ENCODE measurements around the gene PSMD9. TPM values are rescaled to one million over a fixed set of nuclear protein-coding genes. Genes with fewer than 3 reads are reported as not detected.

PSMD9 gene
- total and polyA plus RNA-seq, 4 donors, result 39.6 to 134 (median 62.6) TPM

DNA sequence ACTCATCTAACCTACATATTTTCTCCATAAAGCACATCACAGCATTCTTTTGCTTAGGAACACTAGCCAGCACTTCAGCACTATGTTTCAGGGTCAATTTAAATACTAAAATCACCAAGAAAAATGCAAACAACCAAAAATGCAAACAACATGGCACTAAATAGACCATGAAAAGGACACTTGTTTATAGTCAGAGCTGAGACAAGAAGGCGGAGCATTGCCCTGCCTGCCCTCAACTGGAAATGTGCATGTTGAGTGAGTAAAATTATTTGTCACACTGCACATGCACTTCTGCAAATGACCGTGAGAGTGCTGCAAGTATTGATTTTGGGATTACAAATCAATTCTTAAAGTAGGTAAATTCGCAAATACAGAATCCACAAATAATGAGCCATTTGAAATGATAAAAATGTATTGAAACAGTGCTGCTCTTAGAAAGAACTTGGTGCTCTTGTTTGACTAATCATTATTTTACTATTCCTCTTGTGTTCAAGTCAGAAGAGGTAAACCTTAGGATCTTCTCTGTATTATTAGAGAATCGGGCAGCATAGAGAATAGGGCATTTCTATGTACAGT is 64.6 kb downstream of the PSMD9 start:
- ATAC-seq (ENCODE audit: insufficient read depth, low FRiP score), result no peak
- H3K9me3 ChIP-seq (ENCODE audit: control insufficient read depth in 4 of 4, insufficient read depth in 3 of 4, low read length in 3 of 4), result no peaks in the 10 kb centered on the region
- TF ChIP-seq, protein P1, sequence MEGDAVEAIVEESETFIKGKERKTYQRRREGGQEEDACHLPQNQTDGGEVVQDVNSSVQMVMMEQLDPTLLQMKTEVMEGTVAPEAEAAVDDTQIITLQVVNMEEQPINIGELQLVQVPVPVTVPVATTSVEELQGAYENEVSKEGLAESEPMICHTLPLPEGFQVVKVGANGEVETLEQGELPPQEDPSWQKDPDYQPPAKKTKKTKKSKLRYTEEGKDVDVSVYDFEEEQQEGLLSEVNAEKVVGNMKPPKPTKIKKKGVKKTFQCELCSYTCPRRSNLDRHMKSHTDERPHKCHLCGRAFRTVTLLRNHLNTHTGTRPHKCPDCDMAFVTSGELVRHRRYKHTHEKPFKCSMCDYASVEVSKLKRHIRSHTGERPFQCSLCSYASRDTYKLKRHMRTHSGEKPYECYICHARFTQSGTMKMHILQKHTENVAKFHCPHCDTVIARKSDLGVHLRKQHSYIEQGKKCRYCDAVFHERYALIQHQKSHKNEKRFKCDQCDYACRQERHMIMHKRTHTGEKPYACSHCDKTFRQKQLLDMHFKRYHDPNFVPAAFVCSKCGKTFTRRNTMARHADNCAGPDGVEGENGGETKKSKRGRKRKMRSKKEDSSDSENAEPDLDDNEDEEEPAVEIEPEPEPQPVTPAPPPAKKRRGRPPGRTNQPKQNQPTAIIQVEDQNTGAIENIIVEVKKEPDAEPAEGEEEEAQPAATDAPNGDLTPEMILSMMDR (IDR thresholded peaks at IDR 0.05; ENCODE audit: control extremely low read depth, extremely low read depth), result no peak
- no peaks in the 10 kb centered on the region for H3K27me3 ChIP-seq (ENCODE audit: control insufficient read depth in 3 of 3, insufficient read depth in 3 of 3, low read length in 2 of 3)
- H3K4me3 ChIP-seq, result no peak overlapping the region
- H3K36me3 ChIP-seq (ENCODE audit: control insufficient read depth in 4 of 4, insufficient read depth in 4 of 4, low read length in 4 of 4), result no peaks in the 10 kb centered on the region
- 92 to 93% methylated on average over 4 of the region's 4 CpGs for WGBS, 2 donors
- H3K4me1 ChIP-seq (ENCODE audit: control insufficient read depth in 5 of 5, insufficient read depth in 5 of 5, low read length in 5 of 5), result no peaks in the 10 kb centered on the region
- no peak overlapping the region for H3K27ac ChIP-seq (ENCODE audit: low read depth in 1 of 2, low read length in 1 of 2)
- no peak overlapping the region for H3K9ac ChIP-seq (ENCODE audit: insufficient read depth in 1 of 2, low read length in 2 of 2)
- no peak for DNase-seq

GRCh38 chr12:121953695-121954094 is 65.1 kb downstream of the PSMD9 start:
- H3K27me3 ChIP-seq (ENCODE audit: control insufficient read depth in 3 of 3, insufficient read depth in 3 of 3, low read length in 2 of 3), result no peaks in the 10 kb centered on the region
- no peaks in the 10 kb centered on the region for H3K4me1 ChIP-seq (ENCODE audit: control insufficient read depth in 5 of 5, insufficient read depth in 5 of 5, low read length in 5 of 5)
- H3K9ac ChIP-seq (ENCODE audit: insufficient read depth in 1 of 2, low read length in 2 of 2), result no peak overlapping the region
- ATAC-seq (ENCODE audit: insufficient read depth, low FRiP score), result no peak
- DNase-seq, result no peak
- no peak overlapping the region for H3K4me3 ChIP-seq
- TF ChIP-seq, protein P1 (IDR thresholded peaks at IDR 0.05; ENCODE audit: control extremely low read depth, extremely low read depth), result no peak
- H3K27ac ChIP-seq (ENCODE audit: low read depth in 1 of 2, low read length in 1 of 2), result no peak overlapping the region
- no peaks in the 10 kb centered on the region for H3K9me3 ChIP-seq (ENCODE audit: control insufficient read depth in 4 of 4, insufficient read depth in 3 of 4, low read length in 3 of 4)
- no peaks in the 10 kb centered on the region for H3K36me3 ChIP-seq (ENCODE audit: control insufficient read depth in 4 of 4, insufficient read depth in 4 of 4, low read length in 4 of 4)
- WGBS, 2 donors, result 65 to 90% methylated on average over 3 of the region's 3 CpGs

GRCh38 chr12:121955258-121956237 is 67.0 kb downstream of the PSMD9 start:
- H3K9me3 ChIP-seq (ENCODE audit: control insufficient read depth in 4 of 4, insufficient read depth in 3 of 4, low read length in 3 of 4), result no peaks in the 10 kb centered on the region
- no peaks in the 10 kb centered on the region for H3K27me3 ChIP-seq (ENCODE audit: control insufficient read depth in 3 of 3, insufficient read depth in 3 of 3, low read length in 2 of 3)
- DNase-seq (peak in 1 of 3 donors; percentile 11), ATAC-seq (ENCODE audit: insufficient read depth, low FRiP score) (no peak)
- H3K4me3 ChIP-seq, result no peak overlapping the region
- TF ChIP-seq, protein P1 (IDR thresholded peaks at IDR 0.05; ENCODE audit: control extremely low read depth, extremely low read depth), result no peak
- no peaks in the 10 kb centered on the region for H3K36me3 ChIP-seq (ENCODE audit: control insufficient read depth in 4 of 4, insufficient read depth in 4 of 4, low read length in 4 of 4)
- H3K9ac ChIP-seq (ENCODE audit: insufficient read depth in 1 of 2, low read length in 2 of 2), result no peak overlapping the region
- no peaks in the 10 kb centered on the region for H3K4me1 ChIP-seq (ENCODE audit: control insufficient read depth in 5 of 5, insufficient read depth in 5 of 5, low read length in 5 of 5)
- WGBS, 2 donors, result 83 to 88% methylated on average over 13 of the region's 13 CpGs
- H3K27ac ChIP-seq (ENCODE audit: low read depth in 1 of 2, low read length in 1 of 2), result no peak overlapping the region

Data from lung (tissue), 12 donors.